ENCODE data around the gene SLC44A3.

DNA sequence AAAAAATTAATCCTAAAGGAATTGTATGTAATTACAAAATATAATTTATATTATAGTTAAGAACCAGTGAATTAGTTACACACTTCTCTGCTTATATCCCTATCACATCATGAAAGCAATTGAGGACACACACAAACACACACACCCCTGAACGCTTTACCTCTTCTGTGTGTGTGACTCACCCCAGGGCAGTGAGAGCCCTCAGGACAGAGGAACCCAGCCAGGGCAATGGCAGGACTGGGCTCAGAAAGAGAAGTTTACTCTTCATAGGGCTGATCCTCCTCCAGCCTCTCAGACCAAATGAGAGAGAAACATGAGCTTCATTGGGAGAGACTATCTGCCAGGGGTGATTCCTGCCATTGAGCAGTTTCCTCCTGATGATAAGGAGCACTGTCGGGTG is 38.1 kb downstream of the SLC44A3 start:
- TF ChIP-seq CTCF (IDR thresholded peaks at IDR 0.05) (no peak), ZFX (IDR thresholded peaks at IDR 0.05; ENCODE audit: borderline replicate concordance) (no peak)
